ENCODE data around the gene DLL4.
"Not testable (repeated sequence)": the region's sequence is repeated elsewhere in the genome, so short reads cannot be mapped to it uniquely, and the experiment has no call there.

DLL4 gene

DNA sequence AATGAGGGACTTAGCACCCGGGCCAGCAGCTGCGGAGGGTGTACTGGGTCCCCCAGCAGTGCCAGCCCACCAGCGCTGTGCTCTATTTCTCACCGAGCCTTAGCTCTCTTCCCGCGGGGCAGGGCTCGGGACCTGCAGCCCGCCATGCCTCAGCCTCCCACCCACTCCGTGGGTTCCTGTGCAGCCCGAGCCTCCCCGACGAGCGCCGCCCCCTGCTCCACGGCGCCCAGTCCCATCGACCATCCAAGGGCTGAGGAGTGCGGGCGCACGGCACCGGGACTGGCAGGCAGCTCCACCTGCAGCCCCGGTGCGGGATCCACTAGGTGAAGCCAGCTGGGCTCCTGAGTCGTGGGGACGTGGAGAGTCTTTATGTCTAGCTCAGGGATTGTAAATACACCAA lies 32.6 kb downstream of the DLL4 start:
- not testable (repeated sequence) for DNase-seq

- DNase-seq, result not testable (repeated sequence)
Measured at GRCh38 chr15:40962317-40962716, 33.2 kb downstream of the DLL4 start.

- no peak for DNase-seq
Measured at GRCh38 chr15:40963201-40963600, 34.1 kb downstream of the DLL4 start.

DNA sequence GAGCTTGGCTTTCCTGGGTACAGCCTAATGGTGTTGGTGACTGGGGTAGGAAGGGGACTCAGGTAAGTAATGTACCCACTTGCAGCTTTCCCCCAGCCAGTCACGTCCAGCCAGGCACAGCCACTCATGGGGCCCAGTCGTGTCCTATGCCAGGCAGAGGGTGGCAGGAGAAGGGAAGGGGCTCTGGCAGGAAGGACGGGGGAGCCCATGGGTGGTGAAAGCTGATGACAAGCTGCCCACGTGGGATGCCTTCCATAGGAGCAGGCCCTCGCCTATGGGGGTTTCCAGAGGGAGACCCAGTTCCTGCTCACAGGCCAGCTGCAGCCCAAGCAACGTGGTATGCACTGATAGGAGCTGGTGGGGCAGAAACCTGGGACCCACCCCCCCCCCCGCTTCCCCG lies 34.9 kb downstream of the DLL4 start:
- no peak for DNase-seq

DNA sequence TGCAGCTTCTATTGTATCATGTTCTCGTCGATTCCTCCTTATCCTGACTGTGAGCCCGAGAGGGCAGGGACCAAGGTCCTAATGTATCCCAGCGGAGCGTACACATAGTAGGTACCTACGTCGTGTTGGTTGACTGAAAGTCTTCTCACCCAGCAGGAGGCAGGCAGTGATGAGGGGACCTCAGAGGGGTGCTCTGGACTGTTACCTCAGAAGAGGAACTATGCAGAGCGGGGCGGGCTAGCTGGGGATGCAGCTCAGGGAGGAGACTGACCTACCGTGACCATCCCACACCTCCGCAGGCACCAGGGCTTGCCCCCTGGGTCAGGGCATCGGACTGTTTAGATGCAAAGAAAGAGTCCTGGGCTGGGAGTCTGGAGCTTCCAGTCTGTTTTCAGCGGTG lies 35.5 kb downstream of the DLL4 start:
- DNase-seq, result no peak

DNA sequence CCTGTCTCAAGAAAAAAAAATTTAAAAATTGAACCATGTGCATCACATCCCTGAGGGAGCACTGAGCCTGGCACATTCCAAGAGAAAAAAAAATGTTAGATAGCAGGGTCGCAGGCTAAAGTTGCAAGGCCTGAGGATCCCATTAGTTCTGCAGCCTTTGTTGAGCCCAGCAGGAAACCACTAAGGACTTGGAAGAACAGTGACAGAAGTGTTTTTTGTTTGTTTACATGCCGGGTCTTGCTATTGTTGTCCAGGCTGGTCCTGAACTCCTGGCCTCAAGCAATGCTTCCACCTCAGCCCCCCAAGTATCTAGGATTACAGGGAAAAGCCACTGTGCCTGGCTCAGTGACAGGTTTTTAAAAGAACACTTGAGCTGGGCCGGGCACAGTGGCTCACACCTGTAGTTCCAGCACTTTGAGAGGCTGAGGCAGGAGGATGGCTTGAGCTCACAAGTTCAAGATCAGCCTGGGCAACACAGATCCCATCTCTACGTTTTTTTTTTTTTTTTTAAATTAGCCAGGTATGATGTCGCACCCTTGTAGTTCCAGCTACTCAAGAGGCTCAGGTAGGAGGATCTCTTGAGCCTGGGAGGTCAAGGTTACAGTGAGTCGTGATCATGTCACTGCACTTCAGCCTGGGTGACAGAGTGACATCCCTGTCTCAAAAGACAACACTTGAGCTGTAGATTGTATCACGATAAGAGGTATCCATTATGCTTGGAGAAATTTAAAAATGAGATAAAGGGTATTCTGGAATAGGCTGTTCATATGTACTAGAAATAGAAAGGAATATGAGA lies 39.3 kb downstream of the DLL4 start:
- DNase-seq, result no peak

DNA sequence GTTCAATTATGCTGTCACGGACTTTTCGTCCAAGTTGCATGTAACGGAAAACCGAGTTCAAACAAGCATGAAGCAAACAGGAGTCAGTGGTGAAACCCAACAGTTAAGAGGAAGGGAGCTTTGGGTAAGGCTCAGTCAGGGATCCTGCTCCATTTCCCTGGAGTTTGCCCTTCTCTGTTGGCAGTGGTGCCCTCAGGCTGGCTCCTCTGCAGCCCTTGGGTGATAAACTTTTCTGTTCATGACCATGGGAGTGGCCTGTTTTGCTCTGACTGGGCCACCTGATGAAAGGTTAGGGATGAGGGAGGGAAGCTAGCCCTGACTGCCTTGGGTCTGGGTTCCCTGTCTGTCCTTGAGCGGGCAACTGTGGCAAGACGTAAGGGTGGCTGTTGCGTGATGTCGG lies 40.2 kb downstream of the DLL4 start:
- DNase-seq, result no peak

- no peak for DNase-seq
Measured at GRCh38 chr15:40974879-40975278, 45.7 kb downstream of the DLL4 start.

DNA sequence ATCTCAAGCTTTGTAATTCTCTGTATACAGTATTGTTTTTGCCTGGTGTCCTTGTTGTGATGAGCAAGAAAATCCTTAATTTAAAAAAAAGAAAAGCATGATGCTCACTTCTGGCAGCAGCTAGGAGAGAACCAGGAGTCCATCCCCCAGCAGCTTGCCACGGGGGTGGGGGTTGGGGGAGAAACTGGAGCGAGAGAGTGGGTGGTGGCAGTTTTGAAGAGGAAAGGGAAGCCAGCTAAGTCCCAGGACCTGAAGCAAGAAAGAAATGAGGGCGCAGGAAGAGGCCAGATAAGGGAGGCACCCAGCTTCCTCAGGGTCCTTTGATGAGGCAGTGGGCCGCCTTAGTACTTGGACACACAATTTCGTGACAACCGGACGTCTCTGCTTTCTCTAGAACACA lies 47.7 kb downstream of the DLL4 start:
- DNase-seq, result no peak

- DNase-seq, result no peak
Measured at GRCh38 chr15:40978141-40978540, 49.0 kb downstream of the DLL4 start.

DNA sequence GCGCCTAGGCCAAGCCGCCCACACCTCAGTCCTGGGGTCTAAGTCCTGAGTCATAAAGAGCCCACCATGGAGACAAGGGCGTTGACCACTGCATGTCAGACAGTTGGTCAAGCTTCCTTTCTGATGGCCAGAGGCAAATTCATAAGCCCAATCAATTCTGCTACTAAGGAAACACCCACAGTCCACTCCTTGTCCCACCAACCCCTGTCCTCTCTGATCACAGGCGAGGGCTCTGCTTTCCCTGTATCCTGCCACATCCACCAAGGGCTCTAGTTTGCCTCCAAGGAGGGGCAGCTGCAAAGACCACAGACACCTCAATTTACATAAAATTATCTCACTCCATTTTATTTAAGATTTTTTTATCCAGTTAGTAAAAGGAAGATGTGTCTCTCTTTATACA lies 49.4 kb downstream of the DLL4 start:
- DNase-seq, result no peak

GRCh38 chr15:40981186-40981585 lies 52.0 kb downstream of the DLL4 start:
- DNase-seq, result no peak

- DNase-seq, result no peak
Measured at GRCh38 chr15:40982855-40983254, 53.7 kb downstream of the DLL4 start.

- no peak for DNase-seq
Measured at GRCh38 chr15:40984406-40984805, 55.3 kb downstream of the DLL4 start.

DNA sequence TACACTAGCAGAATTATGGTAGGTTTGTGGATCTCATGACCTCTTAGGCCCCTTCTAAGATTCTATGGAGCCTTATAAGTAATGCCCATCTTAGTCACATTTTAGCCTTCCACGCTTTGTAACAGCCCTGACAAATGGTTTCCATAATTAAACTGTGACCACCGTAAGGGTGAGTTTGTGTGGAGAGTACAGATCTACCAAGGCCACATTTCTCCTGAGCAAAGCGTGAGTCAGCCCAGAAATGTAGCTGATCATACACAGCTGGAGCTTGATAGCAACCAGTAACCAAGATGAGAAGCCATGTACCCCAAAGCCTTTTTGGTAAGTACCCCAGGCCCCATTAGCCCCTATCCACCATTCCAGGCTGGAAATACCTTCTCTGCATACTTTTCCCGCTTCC lies 55.8 kb downstream of the DLL4 start:
- DNase-seq, result no peak

DNA sequence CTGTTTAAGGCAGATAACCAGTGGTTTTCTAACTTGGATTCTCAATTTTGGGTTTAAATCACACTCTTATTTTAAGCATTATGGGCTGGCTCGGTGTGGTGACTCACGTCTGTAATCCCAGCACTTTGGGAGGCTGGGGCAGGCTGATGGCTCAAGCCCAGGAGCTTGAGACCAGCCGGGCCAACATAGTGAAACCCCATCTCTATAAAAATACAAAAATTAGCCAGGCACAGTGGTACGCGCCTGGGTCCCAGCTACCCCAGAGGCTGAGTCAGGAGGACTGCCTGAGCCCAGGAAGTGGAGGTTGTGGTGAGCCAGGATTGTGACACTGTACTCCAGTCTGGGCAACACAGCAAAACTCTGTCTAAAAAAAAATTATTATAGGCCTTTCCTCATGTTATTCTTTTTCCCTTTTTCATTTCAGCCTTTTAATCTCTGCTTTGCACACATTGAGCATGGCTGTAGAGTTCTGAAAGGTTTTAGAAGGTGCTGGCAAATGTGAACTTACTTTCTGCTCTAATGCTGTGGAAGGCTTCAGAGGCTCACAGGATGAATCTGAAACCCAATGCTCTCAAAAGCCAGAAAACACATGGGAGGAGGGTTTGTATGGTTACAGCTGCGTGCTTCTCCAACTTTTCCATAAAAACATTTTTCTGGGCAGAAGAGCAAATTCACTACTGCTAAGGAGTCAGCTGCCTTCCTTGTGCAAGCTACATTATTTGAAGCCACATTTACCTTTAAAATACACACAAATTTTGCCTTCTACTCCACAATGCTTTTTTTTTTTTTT lies 56.6 kb downstream of the DLL4 start:
- no peak for DNase-seq

- DNase-seq, result no peak
Measured at GRCh38 chr15:40986820-40987219, 57.7 kb downstream of the DLL4 start.

GRCh38 chr15:40988156-40988555 lies 59.0 kb downstream of the DLL4 start:
- DNase-seq, result no peak

Data from activated CD8-positive, alpha-beta memory T cell treated with anti-CD3 and anti-CD28 coated beads, Interleukin-2, amount 50 U/mL, for 4 hours (primary cell).